Measurements from ENCODE around the gene EZH1.
"Not testable (repeated sequence)": the region's sequence is repeated elsewhere in the genome, so short reads cannot be mapped to it uniquely, and the experiment has no call there.

The EZH1 gene

DNA sequence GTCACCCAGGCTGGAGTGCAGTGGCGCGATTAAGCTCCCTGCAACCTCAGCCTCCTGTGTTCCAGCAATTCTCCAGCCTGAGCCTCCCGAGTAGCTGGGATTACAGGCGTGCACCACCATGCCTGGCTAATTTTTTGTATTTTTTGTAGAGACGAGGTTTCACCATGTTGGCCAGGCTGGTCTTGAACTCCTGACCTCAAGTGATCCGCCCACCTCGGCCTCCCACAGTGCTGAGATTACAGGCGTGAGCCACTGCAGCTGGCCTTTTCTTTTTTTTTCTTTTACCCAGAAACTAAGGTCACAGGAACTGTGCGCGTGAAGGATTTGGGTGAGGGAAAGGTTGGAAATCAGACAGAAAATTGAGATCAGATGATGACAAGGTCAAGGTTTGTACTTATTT is 25.1 kb upstream of the EZH1 start:
- DNase-seq, result not testable (repeated sequence)

DNA sequence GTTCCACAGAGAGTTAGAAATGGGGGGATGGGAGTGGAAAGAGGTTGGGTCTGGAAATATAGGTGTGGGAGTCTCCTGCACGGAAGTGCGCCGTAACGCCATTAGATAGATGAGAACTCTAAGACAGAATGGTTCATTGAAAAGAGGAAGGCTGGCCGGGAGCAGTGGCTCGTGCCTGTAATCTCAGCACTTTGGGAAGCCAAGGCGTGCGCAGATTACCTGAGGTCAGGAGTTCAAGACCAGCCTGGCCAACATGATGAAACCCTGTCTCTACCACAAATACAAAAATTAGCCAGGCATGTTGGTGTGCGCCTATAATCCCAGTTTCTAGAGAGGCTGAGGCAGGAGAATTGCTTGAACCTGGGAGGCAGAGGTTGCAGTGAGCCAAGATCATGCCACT is 23.2 kb upstream of the EZH1 start:
- DNase-seq, result not testable (repeated sequence)

DNA sequence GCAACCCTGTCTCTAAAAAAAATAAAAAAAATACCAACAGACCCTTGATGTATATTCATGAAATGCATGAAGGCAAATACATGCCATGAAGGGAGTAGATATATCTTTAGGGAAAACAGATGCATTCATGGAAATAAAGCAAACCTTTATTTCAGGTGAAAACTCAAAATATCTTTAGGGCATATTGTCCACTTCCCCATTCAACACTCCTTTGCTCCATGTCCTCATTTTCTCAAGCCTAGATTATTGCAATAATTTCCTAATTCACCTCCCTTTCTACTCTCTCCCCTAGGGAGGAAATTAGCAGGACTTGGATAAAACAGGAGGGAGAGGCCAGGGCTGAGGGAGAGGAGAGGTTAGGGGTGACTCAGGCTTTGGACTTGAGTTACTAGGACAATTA is 22.7 kb upstream of the EZH1 start:
- DNase-seq, result no peak

DNA sequence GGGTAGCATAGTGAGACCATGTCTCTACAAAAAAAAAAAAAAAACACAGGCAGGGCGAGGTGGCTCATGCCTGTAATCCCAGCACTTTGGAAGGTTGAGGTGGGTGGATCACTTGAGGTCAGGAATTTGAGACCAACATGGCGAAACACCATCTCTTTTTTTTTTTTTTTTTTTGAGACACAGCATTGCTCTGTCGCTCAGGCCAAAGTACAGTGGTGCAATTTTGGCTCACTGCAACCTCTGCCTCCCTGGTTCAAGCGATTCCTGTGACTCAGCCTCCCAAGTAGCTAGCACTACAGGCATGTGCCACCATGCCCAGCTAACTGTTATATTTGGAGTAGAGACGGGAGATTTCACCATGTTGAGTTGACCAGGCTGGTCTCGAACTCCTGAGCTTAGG is 21.3 kb upstream of the EZH1 start:
- DNase-seq, result no peak

DNA sequence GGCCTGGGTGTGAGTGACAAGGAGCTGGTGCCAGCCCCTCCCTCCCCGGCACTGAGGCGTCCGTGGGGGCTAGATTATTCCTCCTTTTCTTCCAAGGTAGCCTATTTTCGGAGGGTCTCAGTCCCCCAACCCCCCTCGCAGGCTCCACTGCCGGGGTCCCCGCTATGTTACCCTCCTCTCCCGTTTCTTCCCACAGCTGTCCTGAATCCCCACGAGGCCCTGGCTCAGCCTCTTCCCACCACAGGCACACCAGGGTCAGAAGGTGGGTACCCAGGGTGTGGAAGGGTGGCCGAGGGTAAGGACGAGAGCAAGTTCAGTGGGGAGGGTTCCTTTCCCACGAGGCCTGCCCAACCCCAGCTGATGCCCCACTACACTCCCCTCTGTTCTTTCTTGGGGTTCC is 16.8 kb upstream of the EZH1 start:
- no peak for DNase-seq

DNA sequence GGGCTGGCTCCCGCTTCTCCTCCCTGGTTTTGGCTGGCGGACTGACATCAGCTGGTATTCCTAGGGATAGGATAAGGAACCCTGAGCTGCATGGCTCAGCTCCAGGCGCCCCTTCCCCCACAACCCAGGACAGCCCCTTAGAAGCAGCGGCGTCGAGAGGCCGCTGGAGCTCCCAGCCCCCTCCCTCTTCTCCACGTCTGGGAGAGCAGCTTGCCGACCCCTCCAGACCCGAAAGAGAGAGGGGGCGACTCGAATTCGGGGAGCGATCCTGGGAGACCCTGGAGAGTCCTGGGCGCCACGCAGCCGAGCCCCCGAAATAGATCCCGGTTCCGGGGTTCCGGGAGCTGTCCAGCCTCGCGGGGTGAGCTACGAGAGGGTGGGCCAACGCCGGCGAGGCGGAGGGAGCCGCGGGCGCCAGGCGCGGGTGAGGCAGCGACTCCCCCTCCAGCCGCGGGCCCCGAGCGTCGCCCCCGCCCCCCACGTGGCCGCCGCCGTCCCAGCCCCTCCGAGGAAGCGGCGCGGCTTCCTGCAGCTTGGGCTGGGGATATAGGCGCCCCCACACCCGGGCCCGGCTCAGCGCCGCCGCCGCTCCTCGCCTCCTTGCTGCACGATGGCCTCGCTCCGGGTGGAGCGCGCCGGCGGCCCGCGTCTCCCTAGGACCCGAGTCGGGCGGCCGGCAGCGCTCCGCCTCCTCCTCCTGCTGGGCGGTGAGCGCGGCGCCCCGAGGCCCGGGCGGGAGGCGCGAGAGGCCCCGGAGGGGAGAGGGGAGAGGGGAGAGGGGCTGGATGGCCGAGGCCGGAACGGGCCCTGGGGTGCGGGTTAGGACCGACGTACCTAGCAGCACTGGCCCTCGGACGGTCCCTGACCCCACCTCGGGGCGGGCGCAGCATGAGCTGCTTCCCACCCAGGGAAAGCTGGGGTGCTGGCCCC is 16.1 kb upstream of the EZH1 start, which contains the start of gene RAMP2:
Gene RAMP2 (plus strand): TSS at position 576 of the 930 bp plus-strand sequence. CDS start 35 bp downstream, at position 611.
- DNase-seq, result no peak

DNA sequence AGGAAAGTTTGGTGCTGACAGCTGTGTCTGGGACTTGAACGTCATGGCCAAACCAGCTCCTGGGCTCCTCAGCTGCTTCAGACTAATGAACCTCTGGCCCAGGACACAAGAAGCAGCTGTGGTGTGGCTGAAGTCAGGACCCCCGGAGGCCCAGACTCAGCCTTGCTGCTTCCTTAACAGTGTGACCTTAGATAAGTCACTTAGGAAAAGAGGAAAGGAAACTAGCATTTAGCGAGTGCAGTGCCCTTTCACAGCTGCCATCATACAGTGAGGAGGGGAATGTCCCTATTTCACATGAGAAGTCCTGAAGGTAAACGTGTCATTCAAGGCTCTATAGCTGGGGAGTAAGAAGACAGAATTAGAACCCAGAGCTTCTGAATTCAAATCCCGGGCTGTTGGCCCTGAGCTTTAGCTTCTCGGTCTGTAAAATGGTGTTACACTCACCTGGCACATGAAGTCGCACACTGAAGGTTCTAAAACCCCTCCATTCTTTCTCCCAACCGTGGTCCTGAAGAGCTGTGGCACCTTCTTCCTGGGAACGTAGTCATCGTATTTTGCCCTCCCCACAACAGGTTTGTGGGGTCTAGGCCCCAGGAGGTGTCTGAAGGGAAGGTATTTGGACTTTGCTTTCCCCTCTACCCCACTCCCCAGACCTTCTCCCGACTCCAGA is 15.3 kb upstream of the EZH1 start:
- no peak for DNase-seq

DNA sequence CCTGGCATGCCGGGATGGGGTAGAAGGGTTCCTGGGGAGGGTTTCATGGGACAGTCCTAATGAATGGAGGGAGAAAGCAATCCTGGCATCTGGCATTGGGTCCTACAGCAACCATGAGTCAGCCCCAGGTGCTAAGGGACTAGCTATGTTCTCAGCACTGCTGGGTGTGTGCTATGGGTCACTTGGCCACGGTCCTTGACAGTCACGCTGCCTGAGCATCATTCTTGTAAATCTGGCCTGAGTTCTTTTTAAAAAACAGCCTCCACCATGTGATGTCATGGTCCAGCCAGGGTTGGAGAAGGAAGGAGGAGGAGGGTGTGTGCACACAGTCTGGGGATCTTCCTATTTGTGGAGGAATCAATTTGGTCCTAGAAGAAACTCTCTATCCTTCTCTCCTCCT is 9.9 kb upstream of the EZH1 start:
- no peak for DNase-seq

DNA sequence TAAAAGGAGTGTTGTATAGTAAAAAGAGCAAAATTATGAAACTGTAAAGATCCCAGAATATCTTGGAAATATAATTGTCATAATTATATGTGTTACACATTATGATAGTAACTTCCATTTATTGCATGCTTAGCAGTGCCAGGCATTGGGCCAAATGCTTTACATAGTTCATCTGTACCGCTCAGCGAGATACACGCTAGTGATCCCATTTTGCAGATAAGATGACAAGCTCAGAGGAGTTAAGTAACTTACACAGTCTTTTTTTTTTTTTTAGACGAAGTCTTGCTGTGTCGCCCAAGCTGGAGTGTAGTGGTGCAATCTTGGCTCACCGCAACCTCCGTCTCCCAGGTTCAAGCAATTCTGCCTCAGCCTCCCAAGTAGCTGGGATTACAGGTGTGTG is 6.8 kb upstream of the EZH1 start:
- no peak for DNase-seq

DNA sequence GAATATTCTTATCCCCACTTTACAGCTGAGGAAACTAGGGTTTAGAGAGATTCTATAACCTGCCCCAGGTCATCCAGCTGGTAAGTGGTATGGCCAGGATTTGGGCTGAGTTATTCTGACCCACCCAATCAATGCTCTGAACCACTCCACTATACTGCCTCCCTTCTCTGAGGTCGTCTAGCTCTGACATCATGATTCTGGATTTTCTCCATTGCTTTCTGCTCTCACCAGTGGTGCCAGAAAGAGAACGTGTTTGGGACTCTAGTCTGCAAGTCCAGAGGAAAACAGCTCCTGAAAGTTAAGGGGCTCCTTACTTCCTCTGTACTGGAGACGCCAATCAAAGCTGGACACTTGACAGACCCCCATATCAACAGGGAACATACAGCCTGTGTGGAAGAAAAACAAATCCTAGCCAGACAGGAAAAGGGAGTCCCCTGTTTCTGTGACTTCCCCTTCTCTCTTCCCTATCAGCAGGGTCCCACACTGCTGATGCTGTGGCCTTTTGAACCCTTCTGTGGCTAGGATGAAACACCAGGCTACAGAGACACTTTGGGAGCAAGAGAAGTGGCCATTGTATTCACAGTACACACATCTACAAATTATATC is 6.0 kb upstream of the EZH1 start:
- DNase-seq, result no peak

DNA sequence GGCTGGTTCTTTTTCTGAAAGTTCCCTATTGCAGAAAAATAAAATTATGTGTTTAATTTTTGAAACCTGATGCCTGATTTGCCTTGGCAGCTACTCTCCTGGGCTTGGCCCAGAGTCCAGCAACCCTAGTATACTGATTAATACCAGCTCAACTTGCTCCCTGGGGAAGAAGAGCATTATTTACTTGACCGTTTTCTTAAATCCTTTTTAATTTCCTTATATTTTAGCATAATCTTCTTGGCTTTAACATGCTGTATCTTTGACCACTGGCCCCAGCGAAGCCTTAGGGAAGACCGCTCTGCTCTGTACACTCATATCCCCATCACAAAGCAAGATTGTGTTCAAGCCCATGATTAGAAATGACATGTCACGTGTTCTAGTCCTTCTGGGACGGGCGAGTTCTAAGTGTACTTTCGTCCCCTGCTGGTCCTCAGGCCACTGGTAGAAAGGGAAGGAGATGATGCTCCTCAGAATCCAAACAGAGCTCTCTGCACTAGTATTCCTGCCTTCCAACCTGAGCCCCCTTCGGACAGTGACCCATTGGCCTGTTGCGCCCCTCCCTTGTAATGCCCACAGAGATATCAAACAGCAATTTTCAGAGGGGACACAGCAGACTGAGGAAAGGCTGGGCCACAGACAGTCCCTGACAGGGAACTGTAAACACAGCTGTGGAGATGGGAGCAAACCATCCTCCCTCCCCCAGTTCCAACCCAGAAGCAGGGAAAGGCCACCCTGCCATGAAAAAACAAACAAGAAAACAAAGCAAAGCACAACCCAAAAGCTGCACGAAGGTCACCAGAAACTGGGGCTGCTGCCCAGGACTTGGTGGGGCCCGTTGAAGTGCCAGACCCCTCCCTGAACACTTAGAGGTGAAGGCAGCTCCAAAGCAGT is 4.3 kb upstream of the EZH1 start:
- DNase-seq, result no peak

DNA sequence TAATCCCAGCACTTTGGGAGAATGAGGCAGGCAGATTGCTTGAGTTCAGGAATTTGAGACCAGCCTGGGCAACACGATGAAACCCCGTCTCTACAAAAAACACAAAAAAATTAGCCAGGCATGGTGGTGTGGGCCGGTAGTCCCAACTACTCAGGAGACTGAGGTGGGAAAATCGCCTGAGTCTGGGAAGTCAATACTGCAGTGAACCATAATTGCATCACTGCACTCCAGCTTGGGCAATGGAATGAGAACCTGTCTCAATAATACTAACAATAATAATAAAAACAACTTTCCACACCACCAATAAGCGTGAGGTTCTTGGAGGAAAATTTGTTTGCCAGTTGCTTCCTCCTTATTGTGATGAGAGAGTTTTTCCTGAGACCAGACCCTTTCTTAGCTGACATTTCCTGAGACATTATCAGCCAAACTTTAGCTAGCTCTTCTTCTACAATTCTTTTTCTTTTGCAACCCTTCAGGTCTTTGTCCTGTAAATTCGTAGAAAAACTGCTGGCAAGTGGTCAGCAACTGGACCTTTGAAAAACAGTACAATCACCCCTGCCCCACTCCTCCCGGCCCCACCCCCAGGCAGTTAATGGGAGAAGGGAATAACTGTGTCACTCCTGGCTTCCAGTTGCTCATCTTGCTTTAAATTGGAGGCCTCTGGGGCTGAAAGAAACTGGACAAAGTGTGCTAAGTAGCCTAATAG is 3.5 kb upstream of the EZH1 start:
- no peak for DNase-seq

DNA sequence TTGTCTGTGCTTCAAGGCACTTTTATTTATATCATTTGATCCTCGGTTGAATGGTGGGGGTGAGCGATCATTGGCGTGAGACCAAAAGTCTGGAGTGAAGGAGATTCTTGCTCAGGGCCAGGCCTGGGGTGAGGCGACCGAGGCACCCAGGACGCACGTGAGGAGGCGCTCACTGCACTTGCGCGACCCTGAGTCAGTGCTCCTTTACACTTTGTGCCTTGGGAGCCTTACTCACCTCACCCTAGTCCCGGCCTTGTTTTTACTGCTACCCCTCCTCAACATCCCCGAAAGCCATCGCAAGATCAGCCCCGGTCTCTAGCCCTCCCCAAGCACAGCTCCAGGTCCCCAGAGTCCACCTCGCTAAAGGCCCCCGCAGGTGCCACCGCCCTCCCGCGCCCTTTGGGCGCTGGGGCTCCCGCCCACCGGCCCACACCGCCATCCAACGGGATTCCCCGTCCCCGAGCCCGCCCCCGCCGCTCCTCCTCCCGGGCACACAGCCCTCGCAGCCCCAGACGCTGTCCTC is 496 bp downstream of the EZH1 start:
- no peak for DNase-seq

DNA sequence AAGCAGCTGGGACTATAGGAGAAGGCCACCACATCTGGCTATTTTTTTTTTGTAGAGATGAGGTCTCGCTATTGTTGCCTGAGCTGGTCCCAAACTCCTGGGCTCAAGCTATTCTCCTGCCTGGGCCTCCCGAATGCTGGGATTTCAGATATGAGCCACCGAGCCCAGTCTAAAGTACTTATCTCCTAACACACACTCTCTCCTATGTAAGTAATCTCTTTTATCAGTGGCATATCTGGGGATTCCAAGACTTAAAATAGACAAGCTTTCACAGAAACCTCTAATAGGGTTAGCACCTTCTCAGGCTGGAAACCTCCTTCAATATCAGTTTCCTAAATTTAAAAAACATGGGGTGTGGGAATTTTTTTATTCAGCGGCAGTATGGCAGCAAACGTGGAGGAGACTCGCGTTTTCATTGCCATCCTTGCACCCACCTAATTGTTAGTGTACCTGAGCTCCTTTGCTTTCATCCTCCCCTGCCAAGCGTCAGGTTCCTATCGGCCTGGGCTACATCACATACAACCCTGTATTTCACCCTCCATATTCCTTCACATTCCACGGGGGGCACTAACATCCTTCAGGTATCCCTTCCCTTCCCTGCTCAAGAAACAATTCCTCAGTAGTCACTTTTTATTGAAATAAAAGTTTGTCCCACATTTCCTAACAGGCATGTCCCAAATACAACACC is 1.1 kb downstream of the EZH1 start:
- no peak for DNase-seq

DNA sequence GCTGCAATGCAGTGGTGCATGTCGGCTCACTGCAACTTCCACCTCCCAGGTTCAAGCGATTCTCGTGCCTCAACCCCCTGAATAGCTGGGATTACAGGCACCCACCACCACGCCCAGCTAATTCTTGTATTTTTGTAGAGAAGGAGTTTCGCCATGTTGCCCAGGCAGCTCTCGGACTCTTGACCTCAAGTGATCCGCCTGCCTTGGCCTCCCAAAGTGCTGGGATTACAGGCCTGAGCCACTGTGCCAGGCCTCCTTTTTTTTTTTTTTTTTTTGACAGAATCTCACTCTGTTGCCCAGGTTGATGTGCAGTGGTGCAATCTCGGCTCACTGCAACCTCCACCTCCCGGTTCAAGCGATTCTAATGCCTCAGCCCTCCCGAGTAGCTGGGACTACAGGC is 1.9 kb downstream of the EZH1 start:
- DNase-seq, result not testable (repeated sequence)

DNA sequence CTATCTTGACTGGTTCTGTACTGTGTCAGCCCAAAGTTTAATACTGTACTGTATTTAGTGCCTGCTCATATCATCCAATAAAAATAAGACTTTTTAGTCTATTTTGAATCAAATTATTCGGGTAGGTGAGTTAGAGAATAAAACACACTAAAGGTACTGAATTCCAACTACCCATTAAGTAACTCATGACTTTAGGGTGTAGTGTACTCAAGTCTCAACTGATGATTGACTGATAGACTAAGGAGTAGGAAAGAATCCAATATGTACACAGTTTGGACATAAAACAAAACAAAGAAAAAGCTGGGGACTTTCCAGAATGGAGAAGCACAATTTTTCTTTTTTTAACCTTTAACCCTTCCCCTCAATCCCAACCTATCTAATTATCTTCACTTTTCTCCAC is 4.1 kb downstream of the EZH1 start:
- no peak for DNase-seq

DNA sequence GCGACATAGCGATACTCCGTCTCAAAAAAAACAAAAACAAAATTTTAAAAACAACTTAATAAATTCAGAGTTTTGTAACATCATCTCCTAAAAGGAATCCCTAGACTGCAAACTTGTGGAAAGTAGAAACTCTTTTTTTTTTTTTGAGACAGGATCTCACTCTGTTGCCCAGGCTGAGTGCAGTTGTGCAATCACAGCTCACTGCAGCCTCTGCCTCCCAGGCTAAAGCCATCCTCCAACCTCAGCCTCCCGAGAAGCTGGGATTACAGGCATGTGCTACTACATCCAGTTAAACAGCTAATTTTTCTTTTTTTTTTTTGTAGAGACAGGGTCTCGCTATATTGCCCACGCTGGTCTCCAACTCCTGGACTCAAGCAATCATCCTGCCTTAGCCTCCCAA is 19.7 kb downstream of the EZH1 start:
- DNase-seq, result no peak

DNA sequence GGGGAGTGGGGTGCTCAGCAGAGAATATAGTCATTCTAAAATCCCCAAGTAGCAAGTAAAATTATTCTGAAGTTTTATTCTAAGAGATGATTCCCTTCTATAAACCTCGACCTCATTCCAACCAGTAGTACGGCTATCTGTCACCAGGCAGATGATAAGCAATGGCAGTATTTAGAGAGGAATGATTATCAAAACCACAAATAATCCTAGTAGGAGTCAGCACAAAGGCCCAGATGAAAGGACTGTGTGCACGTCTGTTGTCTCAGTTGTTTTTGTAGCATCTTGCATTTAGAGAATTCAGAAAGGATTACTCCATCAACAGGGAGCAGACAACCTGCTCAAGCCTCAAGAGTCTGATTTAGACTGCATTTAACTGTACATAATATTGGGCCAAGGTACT is 21.2 kb downstream of the EZH1 start:
- DNase-seq, result no peak

DNA sequence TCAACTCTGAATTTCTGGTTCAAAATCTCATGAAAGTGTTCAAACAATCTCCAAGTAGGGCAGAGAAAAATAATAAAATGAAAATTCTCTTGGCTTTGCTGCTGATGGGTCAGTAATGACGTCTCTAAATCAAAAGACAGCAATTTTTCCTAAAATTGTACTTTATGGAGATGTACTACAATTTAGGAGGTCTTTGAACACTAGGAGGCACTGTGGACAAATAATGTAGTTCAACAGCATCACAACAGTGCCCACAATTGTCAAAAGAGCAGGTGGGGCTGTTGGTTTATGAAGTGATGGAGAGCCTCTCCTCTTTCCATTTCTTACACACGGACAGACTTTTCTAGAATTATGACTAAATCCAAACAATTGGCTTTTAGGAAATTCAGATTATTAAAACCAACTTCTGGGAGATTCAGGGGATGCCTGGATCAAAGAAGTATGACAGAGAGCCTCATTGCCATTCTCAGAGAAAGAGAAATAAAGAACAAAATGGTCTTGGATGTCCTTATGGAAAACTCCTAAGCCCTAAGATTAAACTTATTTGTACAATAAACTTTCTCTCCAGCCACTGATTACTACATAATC is 23.8 kb downstream of the EZH1 start:
- peak; percentile 1 for DNase-seq

DNA sequence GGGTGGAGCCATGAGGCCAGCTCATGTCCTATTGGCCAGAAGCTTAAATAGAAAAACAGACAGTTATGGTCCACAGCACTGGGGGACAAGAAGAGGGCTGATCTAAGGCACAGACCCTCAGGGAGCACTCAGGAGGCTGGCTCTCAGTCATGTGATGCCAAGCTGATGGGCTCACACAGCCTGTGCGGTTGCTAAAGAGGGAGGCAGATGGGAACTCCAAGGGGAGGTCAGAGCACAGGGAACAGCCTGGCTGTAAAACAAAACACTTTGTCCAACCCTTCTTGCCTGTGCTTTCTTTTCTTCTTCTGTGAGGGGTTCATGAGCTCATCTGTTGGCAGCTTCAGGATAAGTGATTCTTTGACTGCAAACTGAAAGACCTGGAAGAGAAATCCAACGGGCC is 35.3 kb downstream of the EZH1 start:
- no peak for DNase-seq

DNA sequence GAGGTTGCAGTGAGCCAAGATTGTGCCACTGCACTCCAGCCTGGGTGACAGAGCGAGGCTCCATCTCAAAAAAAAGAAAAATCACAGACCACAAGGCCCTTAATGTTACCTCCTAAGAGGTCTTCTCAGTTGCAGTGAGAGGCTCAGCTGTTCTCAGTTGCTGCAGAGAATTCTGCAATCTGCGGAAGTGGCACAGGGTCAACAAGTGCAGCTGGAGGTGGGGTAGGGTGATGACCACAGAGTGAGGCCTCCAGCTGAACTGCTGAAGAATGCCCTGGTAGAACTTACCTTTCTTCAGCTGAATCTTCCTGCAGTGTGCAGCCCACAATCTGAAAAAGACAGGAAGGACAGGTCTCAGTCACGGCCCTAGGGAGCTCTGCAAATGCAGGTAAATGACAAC is 36.3 kb downstream of the EZH1 start:
- DNase-seq, result no peak

Data from NCI-H1417 treated with DMSO at 0.1 percent for 48 hours (cell line).